Central memory CD8-positive, alpha-beta T cell (primary cell): ENCODE results near the gene TUBB2B.
A peak's percentile ranks its signal among the peaks of the same experiment; 100 is the strongest.

Experiments used
- ATAC-seq: fragments of 150-1000 bp; cut with Tn5 transposase; replicated peaks from 2 replicates; pipeline ENCODE4 v1.10.0; 2022; ENCODE audit warnings: mild to moderate bottlenecking, moderate FRiP score, moderate number of reproducible peaks; ENCODE audit not compliant: poor library complexity, severe bottlenecking; ENCODE audit errors: extremely low read depth
- DNase-seq, 2 donors: peaks; one replicate each; pipeline ENCODE4 v3.0.0; 2021; ENCODE audit warnings: low spot score in 2 of 2
- H3K27ac Mint-ChIP-seq: one replicate; pipeline ENCODE4 v1.8.0; 2022; ENCODE audit warnings: low read depth, mild to moderate bottlenecking, moderate library complexity, mixed read lengths
- H3K27me3 Mint-ChIP-seq: one replicate; pipeline ENCODE4 v1.8.0; 2022; ENCODE audit warnings: mixed read lengths
- H3K36me3 Mint-ChIP-seq: one replicate; pipeline ENCODE4 v1.8.0; 2022; ENCODE audit warnings: mild to moderate bottlenecking, moderate library complexity, mixed read lengths; ENCODE audit not compliant: insufficient read depth
- H3K4me1 Mint-ChIP-seq: one replicate; pipeline ENCODE4 v1.8.0; 2022; ENCODE audit warnings: mixed read lengths
- H3K4me3 Mint-ChIP-seq: one replicate; pipeline ENCODE4 v1.8.0; 2022; ENCODE audit warnings: mild to moderate bottlenecking, moderate library complexity, mixed read lengths
- H3K9me3 Mint-ChIP-seq: one replicate; pipeline ENCODE4 v1.8.0; 2022; ENCODE audit warnings: mixed read lengths

Gene TUBB2B

DNA sequence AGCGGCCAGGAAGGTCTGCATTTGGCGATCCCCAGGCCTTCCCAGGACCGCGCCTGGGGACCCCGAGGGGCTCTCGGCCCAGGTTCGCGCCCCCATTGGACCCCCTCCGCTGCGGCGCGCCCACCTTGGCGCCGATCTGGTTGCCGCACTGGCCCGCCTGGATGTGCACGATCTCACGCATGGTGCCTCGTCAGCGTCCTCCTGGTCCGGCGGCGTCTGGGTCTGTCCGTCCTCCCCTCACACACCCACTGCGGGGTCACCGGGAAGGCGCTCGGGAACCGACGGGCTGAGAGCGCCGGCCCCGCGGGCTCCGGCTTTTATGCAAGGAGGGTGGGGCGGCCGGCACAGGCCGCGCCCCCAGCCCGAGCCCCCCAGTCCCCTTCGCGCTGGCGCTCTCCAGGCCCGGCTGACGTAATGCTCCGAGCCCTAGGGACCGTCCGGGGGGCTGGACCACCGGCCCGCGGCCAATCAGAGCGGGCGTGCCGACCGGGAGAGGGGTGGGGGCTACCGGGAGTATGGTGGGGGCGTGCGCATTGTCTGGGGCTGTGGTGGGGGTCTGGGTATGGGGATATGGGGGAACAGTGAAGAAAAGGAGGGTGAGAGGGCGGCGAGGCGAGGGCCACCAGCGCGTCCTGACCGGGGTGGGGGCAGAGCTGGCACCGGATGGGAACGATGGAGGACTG is at the start of gene TUBB2B:
Gene TUBB2B, minus strand, starts transcription at position 291 of the 683 bp plus-strand sequence. Its CDS starts 110 bp downstream, at position 181.
- peaks cover 56% of the 10 kb centered on the region for H3K4me1 Mint-ChIP-seq
- H3K36me3 Mint-ChIP-seq: peaks cover 9% of the 10 kb centered on the region
- H3K4me3 Mint-ChIP-seq: peak within 1 kb of the TSS; percentile 76
- H3K27me3 Mint-ChIP-seq: peaks cover 82% of the 10 kb centered on the region
- DNase-seq: no peak
- no peak for ATAC-seq
- no peaks in the 10 kb centered on the region for H3K9me3 Mint-ChIP-seq
- no peak within 1 kb of the TSS for H3K27ac Mint-ChIP-seq

DNA sequence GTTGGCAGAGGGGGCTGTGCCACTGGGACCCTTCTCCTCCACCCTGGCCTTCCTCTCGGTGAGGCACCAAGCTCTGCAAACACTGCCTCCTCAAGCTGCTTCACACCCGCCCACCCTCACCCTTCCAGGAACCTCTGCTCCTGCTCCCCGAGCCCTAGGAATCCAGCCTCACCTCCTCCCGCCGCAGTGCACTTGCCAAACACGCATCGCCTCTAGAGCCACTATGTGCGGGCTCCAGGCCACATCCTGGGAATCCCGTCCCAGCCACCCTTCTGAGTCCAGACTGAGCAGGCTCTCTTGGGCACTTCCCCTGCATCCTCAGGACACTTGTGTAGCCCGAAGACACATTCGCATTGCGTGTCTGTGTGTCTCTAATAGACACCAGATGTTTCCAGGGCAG is 49.8 kb upstream of the TUBB2B start:
- Mint-ChIP-seq H3K4me1 (peaks cover 10% of the 10 kb centered on the region), H3K4me3 (no peak overlapping the region), H3K27me3 (no peaks in the 10 kb centered on the region), H3K9me3 (no peaks in the 10 kb centered on the region), H3K36me3 (peaks cover 3% of the 10 kb centered on the region), H3K27ac (no peak overlapping the region)
- no peak for ATAC-seq
- DNase-seq: no peak

DNA sequence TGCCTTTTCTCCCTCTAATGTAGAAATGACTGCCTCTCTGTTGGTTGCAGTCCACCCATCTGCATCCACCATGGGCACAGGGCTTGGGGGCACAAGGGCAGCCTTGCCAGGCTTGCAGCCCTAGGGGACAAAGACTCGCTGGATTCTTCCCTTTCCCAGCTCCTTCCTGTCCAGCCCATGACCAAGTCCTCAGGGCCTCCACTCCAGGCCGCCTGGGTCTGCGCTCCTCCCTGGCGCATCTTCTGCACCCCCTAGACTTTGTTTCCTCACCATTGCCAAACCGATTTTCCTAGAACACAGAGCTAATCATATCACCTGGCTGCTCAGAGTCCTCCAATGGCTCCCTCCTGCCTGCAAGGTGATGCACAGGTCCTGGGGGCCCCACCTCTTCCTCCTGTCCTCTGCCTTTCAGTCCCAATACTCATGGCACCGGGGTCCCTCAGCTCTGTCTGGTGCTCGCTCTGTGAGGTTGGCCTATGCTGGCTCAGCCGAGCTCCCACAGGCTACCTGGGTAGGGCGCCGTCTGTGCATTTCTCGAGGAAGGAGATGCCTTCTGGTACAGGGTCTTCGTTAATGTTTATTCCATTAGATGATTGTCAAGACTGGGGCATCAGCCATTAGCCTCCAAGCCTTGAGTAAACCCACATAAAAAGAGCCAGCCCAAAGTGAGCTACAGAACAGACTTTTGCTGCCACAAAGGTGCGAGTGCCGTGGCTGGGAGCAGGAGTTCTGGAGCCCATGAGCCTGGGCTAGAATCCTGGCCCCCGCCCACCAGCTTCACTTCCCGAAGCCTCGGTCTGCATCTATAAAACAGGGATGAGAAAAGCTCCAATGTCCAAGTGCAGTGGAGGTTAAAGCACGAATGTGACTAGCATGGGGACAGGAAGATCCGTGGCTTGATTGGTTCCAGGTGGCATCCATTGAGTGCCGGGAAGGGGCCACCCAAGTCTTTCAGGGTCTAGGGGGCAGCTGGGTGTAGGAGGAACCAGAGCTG is 49.0 kb upstream of the TUBB2B start:
- DNase-seq (no peak), ATAC-seq (no peak)

DNA sequence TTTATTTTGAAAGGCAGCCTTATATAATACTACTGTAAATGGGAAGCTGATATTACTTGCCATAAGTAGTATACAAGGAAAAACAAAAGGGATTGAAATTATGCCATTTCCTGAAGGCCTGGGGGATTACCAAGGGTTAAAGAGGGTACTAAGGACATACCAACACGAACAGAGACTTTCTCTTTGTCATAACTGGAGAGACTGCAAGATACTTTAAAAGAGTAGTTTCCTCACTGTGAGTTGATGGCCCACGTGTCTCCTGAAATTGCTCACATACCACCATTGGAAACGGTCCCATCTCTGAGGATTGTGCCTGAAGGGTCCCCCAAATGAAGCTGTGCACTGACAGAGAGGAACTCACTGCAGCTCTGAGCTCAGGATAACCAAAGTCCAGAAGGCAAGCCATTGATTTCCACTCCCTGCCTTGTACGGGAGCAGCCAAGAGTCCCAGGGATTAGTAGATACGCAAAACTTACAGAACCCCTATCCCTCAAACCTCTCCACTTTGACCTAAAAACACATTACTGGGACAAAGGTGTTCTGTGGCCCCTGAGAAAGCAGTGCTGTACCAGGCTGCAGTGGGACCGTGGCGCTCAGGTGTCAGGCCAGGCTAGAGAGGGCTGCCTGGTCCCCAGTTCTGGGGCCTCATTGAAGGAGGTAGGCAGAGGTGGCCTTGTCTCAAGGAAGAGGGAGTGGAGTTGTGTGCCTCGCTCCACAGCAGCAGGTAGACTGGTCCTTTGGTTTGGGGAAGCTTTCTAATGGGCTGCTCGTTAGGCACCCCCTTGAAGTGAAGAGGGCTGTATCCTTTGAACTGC is 46.5 kb upstream of the TUBB2B start:
- Mint-ChIP-seq H3K4me3 (no peak overlapping the region), H3K27me3 (no peaks in the 10 kb centered on the region), H3K9me3 (no peaks in the 10 kb centered on the region), H3K36me3 (peaks cover 14% of the 10 kb centered on the region), H3K27ac (peak overlapping the region; percentile 19), H3K4me1 (peaks cover 10% of the 10 kb centered on the region)
- ATAC-seq (no peak), DNase-seq (no peak)

More for the DNA sequence above, 49.0 kb upstream of the TUBB2B start:
- H3K4me3 Mint-ChIP-seq: no peak overlapping the region
- H3K4me1 Mint-ChIP-seq: peaks cover 10% of the 10 kb centered on the region
- no peaks in the 10 kb centered on the region for H3K9me3 Mint-ChIP-seq
- no peaks in the 10 kb centered on the region for H3K27me3 Mint-ChIP-seq
- peak overlapping the region; percentile 36 for H3K27ac Mint-ChIP-seq
- peaks cover 4% of the 10 kb centered on the region for H3K36me3 Mint-ChIP-seq

DNA sequence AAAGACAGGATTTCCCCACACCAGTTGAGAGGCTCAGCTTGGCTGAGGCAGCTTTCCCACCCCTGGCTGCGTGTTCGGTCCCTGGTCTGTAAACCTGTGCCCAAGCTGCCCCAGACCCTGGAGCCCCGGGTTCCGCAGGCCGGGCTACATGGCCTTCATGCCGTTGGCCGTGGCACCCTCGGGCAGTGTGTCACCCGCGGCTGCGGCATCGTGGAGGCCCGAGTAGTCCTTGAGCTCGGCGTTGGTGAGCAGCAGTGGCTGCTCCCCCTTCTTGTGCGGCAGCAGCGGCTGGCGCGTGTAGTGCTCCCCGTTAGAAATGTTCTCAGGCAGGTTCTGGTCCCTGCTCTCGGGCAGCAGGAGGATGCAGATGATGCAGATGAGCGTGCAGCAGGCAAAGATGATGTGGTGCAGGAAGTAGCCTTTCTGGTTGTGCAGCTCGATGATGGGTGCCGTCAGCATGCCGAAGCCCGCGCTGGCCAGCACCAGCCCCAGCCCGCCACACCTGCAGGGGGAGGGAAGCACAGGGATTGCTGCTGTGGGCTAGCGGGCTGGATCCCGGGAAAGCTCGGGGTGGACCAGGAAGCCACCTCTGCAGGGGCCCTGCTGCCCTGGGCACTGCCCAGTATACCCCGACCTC is 45.6 kb upstream of the TUBB2B start:
- peaks cover 15% of the 10 kb centered on the region for H3K36me3 Mint-ChIP-seq

DNA sequence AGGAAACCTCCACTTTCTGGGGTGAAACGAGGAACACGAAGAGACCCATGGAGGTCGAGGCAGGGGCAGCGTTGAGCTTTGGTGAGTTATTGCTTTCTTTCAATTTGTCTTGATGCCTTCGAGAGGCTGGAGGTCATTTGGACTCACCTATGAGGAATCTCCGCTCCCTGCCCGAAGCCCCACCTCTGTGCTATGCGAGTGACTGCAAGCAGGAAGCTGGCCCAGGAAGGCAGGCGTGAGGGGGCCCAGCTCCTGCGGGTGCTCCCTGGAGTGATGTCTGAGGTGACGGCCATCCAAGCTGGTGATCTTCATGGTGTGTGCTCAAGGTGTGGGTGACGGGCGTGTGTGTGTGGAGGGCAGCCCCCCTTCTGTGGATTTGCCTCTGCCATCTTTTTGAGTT is 44.3 kb upstream of the TUBB2B start:
- no peak for DNase-seq
- H3K9me3 Mint-ChIP-seq: no peaks in the 10 kb centered on the region
- no peak overlapping the region for H3K27ac Mint-ChIP-seq
- no peaks in the 10 kb centered on the region for H3K27me3 Mint-ChIP-seq
- peaks cover 16% of the 10 kb centered on the region for H3K36me3 Mint-ChIP-seq
- ATAC-seq: no peak
- H3K4me1 Mint-ChIP-seq: peaks cover 24% of the 10 kb centered on the region
- no peak overlapping the region for H3K4me3 Mint-ChIP-seq

More for the DNA sequence above, 45.6 kb upstream of the TUBB2B start:
- no peaks in the 10 kb centered on the region for H3K9me3 Mint-ChIP-seq
- H3K4me1 Mint-ChIP-seq: peaks cover 17% of the 10 kb centered on the region
- DNase-seq (no peak), ATAC-seq (no peak)
- H3K27me3 Mint-ChIP-seq: no peaks in the 10 kb centered on the region
- no peak overlapping the region for H3K4me3 Mint-ChIP-seq
- no peak overlapping the region for H3K27ac Mint-ChIP-seq

DNA sequence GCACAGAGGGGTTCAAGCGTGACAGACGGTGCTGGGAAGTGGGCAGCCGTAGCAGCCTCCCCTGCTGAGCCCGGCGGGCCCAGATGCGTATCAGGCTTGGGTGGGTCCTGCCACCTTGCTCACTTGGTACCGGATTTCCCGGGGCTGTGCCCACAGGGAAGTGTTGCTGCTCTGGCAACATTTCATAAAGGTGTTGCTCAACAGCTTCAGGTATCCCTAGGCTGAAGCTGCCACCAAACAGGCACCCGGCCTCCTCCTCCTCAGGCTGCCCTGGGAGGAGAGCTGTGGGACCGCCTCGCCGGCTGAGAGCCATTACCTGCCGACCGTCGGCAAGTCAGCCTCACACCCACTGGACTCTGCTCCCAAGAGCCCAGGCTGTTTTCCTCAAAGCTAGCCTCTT is 42.8 kb upstream of the TUBB2B start:
- Mint-ChIP-seq H3K27ac (no peak overlapping the region), H3K9me3 (no peaks in the 10 kb centered on the region), H3K4me3 (no peak overlapping the region), H3K36me3 (peaks cover 17% of the 10 kb centered on the region), H3K27me3 (no peaks in the 10 kb centered on the region), H3K4me1 (peaks cover 29% of the 10 kb centered on the region)
- DNase-seq (no peak), ATAC-seq (no peak)

DNA sequence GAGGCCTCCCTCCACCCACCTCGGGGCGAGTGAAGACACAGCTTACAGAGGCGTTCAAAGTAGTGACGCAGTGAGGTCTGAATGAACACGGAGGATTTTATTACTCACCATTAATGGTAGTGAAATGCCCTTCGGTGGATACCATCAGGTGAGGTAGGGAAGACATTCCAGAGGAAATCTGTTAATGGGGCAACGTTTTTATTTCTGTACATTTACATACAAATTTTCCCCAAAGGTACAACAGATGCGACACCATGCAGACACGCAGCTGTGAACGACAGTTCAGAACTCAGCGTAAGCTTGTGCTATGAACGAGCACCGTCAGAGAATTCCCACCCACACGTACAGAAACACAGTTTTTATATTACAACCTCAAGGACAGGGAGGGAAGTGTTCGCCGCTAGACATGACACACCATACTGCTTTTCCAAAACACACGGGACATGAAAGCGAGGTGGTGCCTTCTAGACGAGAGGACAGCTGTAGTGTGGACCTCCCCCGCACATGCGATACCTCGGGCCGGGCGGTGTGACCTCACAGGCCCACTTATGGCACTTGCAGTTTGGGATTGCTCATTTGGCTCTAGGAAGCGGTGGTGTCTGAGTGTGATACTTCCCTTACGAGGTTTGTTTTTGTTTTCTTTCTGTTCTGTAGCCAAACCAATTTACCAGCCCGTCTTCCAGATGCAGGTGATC is 42.0 kb upstream of the TUBB2B start:
- Mint-ChIP-seq H3K9me3 (no peaks in the 10 kb centered on the region), H3K27ac (no peak overlapping the region)

DNA sequence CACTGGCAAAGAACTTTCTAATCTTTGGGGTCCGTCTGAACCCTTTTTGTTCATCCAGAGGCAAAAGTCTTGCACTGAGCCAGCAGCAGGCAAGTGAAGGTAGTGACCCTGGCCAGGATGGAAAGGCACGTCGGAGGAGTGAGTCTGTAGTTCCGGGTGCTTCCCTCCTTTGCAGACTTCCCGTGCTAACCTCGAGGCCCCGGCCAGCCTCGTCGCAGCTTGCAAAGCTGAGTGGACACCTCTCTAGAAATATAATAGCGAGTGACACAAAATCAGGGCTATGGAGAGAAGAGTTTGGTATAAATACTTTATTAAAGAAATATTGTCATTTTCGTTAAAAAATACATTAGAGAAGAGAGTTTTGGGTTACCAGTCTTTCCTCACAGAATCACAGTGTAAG is 41.2 kb upstream of the TUBB2B start:
- ATAC-seq: no peak
- Mint-ChIP-seq H3K4me1 (peaks cover 34% of the 10 kb centered on the region), H3K27me3 (no peaks in the 10 kb centered on the region), H3K4me3 (no peak overlapping the region), H3K27ac (no peak overlapping the region), H3K36me3 (peaks cover 17% of the 10 kb centered on the region), H3K9me3 (no peaks in the 10 kb centered on the region)
- DNase-seq: no peak

More for the DNA sequence above, 42.0 kb upstream of the TUBB2B start:
- ATAC-seq (no peak), DNase-seq (no peak)
- Mint-ChIP-seq H3K4me3 (no peak overlapping the region), H3K27me3 (no peaks in the 10 kb centered on the region), H3K4me1 (peaks cover 34% of the 10 kb centered on the region), H3K36me3 (peaks cover 17% of the 10 kb centered on the region)

DNA sequence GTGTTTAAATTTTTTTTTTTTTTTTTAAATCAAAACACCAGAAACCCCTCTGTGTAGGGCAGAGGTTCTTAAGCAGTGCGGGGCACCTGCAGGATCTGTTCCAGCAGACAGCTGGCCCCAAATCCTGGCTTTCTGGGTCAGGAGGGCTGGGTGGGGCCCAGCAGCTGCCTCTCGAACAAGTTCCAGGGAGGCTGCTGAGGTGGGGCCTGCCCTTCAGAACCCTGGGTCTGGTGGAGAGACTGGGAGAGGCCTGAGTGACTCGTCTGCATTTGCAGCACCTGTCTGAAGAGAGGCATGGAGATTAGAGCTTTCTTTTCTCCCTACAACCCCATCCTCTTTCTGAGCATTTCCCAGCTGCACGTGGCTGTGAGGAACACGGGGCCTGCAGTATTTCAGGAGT is 39.7 kb upstream of the TUBB2B start:
- Mint-ChIP-seq H3K27me3 (no peaks in the 10 kb centered on the region), H3K4me1 (peaks cover 46% of the 10 kb centered on the region), H3K36me3 (peaks cover 17% of the 10 kb centered on the region), H3K4me3 (no peak overlapping the region), H3K9me3 (no peaks in the 10 kb centered on the region), H3K27ac (no peak overlapping the region)
- ATAC-seq: no peak
- no peak for DNase-seq

DNA sequence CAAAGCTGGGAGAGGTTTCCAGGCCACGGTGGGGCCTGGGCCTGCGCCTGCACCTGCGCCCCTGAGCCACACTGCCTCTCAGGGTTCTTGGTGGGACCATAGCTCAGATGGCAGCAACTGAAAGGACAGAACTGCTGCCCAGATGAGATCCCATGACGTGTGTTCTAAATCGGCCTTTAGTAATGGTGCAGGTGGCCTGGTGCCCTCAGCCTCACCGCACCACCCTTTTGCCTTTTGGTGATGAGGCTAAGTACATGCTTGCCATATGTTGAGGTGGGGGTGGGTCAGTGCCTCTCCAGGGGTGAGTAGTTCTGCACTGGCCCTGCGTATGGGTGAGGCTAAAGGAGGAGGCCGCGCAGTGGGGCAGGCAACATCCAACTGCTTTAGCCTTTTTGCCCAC is 38.7 kb upstream of the TUBB2B start:
- ATAC-seq (no peak), DNase-seq (no peak)
- Mint-ChIP-seq H3K27me3 (no peaks in the 10 kb centered on the region), H3K36me3 (peaks cover 14% of the 10 kb centered on the region), H3K4me1 (peaks cover 56% of the 10 kb centered on the region), H3K27ac (no peak overlapping the region), H3K4me3 (no peak overlapping the region), H3K9me3 (no peaks in the 10 kb centered on the region)
